ENCODE data around the gene MED31. TPM values are rescaled to one million over a fixed set of nuclear protein-coding genes. Genes with fewer than 3 reads are reported as not detected.

MED31 gene
- total and polyA plus RNA-seq, 2 of the 13 experiments (the other 11 are each of a cell fraction or from before 2014, with no cell fraction given) = 19.0 to 20.9 TPM

GRCh38 chr17:6651919-6652452 is 581 bp upstream of the MED31 start (continued):
- TF ChIP-seq ZZZ3 (CRISPR knock-in tag; IDR thresholded peaks at IDR 0.05; ENCODE audit: borderline replicate concordance) = no peak
- peak; percentile 36; the same call in 1 of the 2 replicates for TF ChIP-seq ZNF296 (CRISPR knock-in tag; conservative IDR thresholded peaks at IDR 0.05)
- no peak for TF ChIP-seq PHB2 (IDR thresholded peaks at IDR 0.05; ENCODE audit: partially characterized antibody)
- peak; percentile 91; the same call in 1 of the 2 replicates for TF ChIP-seq ERF (CRISPR knock-in tag; IDR thresholded peaks at IDR 0.05)
- no peak for TF ChIP-seq ARNT (IDR thresholded peaks at IDR 0.05)
- TF ChIP-seq ZNF24 (IDR thresholded peaks at IDR 0.05) = no peak
- no peak for TF ChIP-seq GTF2F1 (IDR thresholded peaks at IDR 0.05; ENCODE audit: low read length)
- TF ChIP-seq REST (IDR thresholded peaks at IDR 0.05; ENCODE audit: borderline replicate concordance in 1 of 2, low read depth in 1 of 2, low read length in 2 of 2) = no peak
- TF ChIP-seq FLYWCH1 (CRISPR knock-in tag; IDR thresholded peaks at IDR 0.05) = peak; percentile 94; the same call in 1 of the 2 replicates
- TF ChIP-seq MBD4 (IDR thresholded peaks at IDR 0.05; ENCODE audit: borderline replicate concordance, low read length) = no peak
- peak; percentile 90 for TF ChIP-seq ZNF263 (CRISPR knock-in tag; IDR thresholded peaks at IDR 0.05)
- TF ChIP-seq GABPB1 (CRISPR knock-in tag; IDR thresholded peaks at IDR 0.05) = peak; percentile 75; the same call in 1 of the 2 replicates
- TF ChIP-seq DMAP1 (CRISPR knock-in tag; IDR thresholded peaks at IDR 0.05) = peak; percentile 93
- TF ChIP-seq ZNF180 (CRISPR knock-in tag; IDR thresholded peaks at IDR 0.05; ENCODE audit: borderline replicate concordance, low read depth) = no peak
- peak; percentile 98 for TF ChIP-seq ZFYVE20 (CRISPR knock-in tag; IDR thresholded peaks at IDR 0.05; ENCODE audit: borderline replicate concordance, low read depth)
- TF ChIP-seq NCOA5 (CRISPR knock-in tag; IDR thresholded peaks at IDR 0.05) = no peak
- no peak for TF ChIP-seq EZH2 (conservative IDR thresholded peaks at IDR 0.05; ENCODE audit: low read depth, low read length)
- TF ChIP-seq SMAD3 (CRISPR knock-in tag; IDR thresholded peaks at IDR 0.05) = peak; percentile 56; the same call in 1 of the 2 replicates
- peak; percentile 69 for TF ChIP-seq NCOA2 (CRISPR knock-in tag; IDR thresholded peaks at IDR 0.05)
- peak; percentile 99 for TF ChIP-seq ZNF607 (CRISPR knock-in tag; IDR thresholded peaks at IDR 0.05; ENCODE audit: borderline replicate concordance)
- TF ChIP-seq CTCF (CRISPR knock-in tag; IDR thresholded peaks at IDR 0.05) = no peak
- TF ChIP-seq SP4 (CRISPR knock-in tag; IDR thresholded peaks at IDR 0.05) = no peak
- TF ChIP-seq ZNF777 (CRISPR knock-in tag; IDR thresholded peaks at IDR 0.05) = peak; percentile 92
- TF ChIP-seq RBM22 (optimal IDR thresholded peaks at IDR 0.05; ENCODE audit: low read length) = no peak
- 0 out of 2 replicates have a peak, but pooled peaks have one; percentile 83 for TF ChIP-seq PRDM4 (CRISPR knock-in tag; IDR thresholded peaks at IDR 0.05; ENCODE audit: borderline replicate concordance)

Measured in HepG2 (cell line).